Upper lobe of left lung (tissue), 4 donors: Measurements from ENCODE around the gene MEFV.

Experiments used
- CTCF ChIP-seq, 6 experiments: fragments of 450-650 bp in 4 of 6; fragments of 200-600 bp in 2 of 6; sonication (generic) in 2 of 6; IDR thresholded peaks; one replicate each; pipeline ENCODE4 v1.5.1; 2016 to 2019; ENCODE audit warnings: antibody characterized with exemption in 6 of 6
- EP300 ChIP-seq, 4 donors: sonication (generic); formaldehyde crosslinking; IDR thresholded peaks; one replicate each; pipeline ENCODE4 v1.5.1; 2017; ENCODE audit warnings: antibody characterized with exemption in 4 of 4, control low read depth in 2 of 4
- POLR2A ChIP-seq, 4 donors: fragments of 450-650 bp; IDR thresholded peaks; one replicate each; pipeline ENCODE4 v1.5.1; 2016 to 2017; ENCODE audit warnings: antibody characterized with exemption in 4 of 4, mild to moderate bottlenecking in 2 of 4
- POLR2AphosphoS5 ChIP-seq, 2 donors: sonication (generic); formaldehyde crosslinking; IDR thresholded peaks; one replicate each; pipeline ENCODE4 v1.5.1; 2017; ENCODE audit warnings: antibody characterized with exemption in 2 of 2

DNA sequence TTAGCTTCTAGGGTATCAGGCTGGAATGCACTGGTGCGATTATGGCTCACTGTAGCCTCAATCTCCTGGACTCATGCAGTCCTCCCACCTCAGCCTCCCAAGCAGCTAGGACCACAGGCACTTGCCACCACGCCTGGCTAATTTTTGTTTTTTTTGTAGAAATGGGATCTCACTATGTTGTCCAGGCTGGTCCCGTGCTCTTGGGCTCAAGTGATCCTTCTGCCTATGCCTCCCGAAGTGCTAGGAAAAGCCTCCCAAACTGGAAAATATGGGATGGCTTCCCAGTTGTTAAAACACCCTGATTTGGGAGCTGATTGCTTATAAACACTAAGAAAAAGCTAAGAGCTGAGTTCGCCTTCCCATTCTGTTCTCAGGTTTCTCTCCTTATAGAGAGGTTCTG, 20.2 kb upstream of the MEFV start:
- no peak for TF ChIP-seq CTCF (IDR thresholded peaks at IDR 0.05)
- no peak for TF ChIP-seq POLR2AphosphoS5 (IDR thresholded peaks at IDR 0.05)
- no peak for TF ChIP-seq POLR2A (IDR thresholded peaks at IDR 0.05)
- no peak for TF ChIP-seq EP300 (IDR thresholded peaks at IDR 0.05)
